Neural cell (in vitro differentiated cells): Measurements from ENCODE around the gene G6PC3. TPM values are rescaled to one million over a fixed set of nuclear protein-coding genes. Genes with fewer than 3 reads are reported as not detected.

ENCODE experiments used
- H2AFZ ChIP-seq: fragments of 200-600, 300-800 bp; sonication (generic), shearing (Covaris generic); 2 replicates; pipeline ENCODE4 v1.6.0; 2014; ENCODE audit warnings: low read depth, mild to moderate bottlenecking, antibody characterized with exemption, low read length, moderate library complexity
- H3F3A ChIP-seq: fragments of 200-600 bp; shearing (Covaris generic); 2 replicates; pipeline ENCODE4 v1.6.1; 2016; ENCODE audit warnings: mild to moderate bottlenecking, moderate library complexity, mixed read lengths, antibody characterized with exemption, low read length; ENCODE audit not compliant: insufficient read depth, poor library complexity, severe bottlenecking
- H3K27ac ChIP-seq: fragments of 200-600, 300-800 bp; sonication (generic), shearing (Covaris generic); 2 replicates; pipeline ENCODE4 v1.5.1; 2014; ENCODE audit warnings: mild to moderate bottlenecking, low read length, moderate library complexity
- H3K27me3 ChIP-seq: fragments of 300-800, 200-600 bp; sonication (generic), shearing (Covaris generic); 2 replicates; pipeline ENCODE4 v1.6.0; 2014; ENCODE audit warnings: mild to moderate bottlenecking, low read depth, low read length, moderate library complexity; ENCODE audit not compliant: insufficient read depth
- H3K36me3 ChIP-seq: fragments of 300-800, 200-600 bp; sonication (generic), shearing (Covaris generic); 2 replicates; pipeline ENCODE4 v1.5.1; 2014; ENCODE audit warnings: mild to moderate bottlenecking, antibody characterized with exemption, low read length, moderate library complexity; ENCODE audit not compliant: insufficient read depth
- H3K4me2 ChIP-seq: fragments of 300-800, 200-600 bp; sonication (generic), shearing (Covaris generic); 2 replicates; pipeline ENCODE4 v1.6.0; 2014; ENCODE audit warnings: mild to moderate bottlenecking, low read length
- H3K4me3 ChIP-seq: fragments of 300-800, 200-600 bp; sonication (generic), shearing (Covaris generic); 2 replicates; pipeline ENCODE4 v1.5.1; 2014; ENCODE audit warnings: mild to moderate bottlenecking, low read length, moderate library complexity
- H3K79me2 ChIP-seq: fragments of 200-600 bp; shearing (Covaris generic); replicated peaks from 2 replicates; pipeline ENCODE4 v1.6.0; 2014; ENCODE audit warnings: mild to moderate bottlenecking, low read length, moderate library complexity; ENCODE audit not compliant: insufficient read depth
- H3K9ac ChIP-seq: fragments of 300-800, 200-600 bp; sonication (generic), shearing (Covaris generic); 2 replicates; pipeline ENCODE4 v1.6.1; 2016; ENCODE audit warnings: mild to moderate bottlenecking, low read length, mixed read lengths
- H3K9me2 ChIP-seq: fragments of 200-600 bp; shearing (Covaris generic); 2 replicates; pipeline ENCODE4 v1.6.1; 2016; ENCODE audit warnings: mild to moderate bottlenecking, low read length, mixed read lengths; ENCODE audit not compliant: insufficient read depth
- H3K9me3 ChIP-seq: fragments of 200-600, 300-800 bp; sonication (generic), shearing (Covaris generic); 2 replicates; pipeline ENCODE4 v1.6.1; 2016; ENCODE audit warnings: mild to moderate bottlenecking, mixed run types, low read length, moderate library complexity, mixed read lengths
- H4K20me1 ChIP-seq: fragments of 200-600 bp; shearing (Covaris generic); 2 replicates; pipeline ENCODE4 v1.6.1; 2016; ENCODE audit warnings: mild to moderate bottlenecking, mixed run types; ENCODE audit not compliant: insufficient read depth
- CTCF ChIP-seq: fragments of 450-650 bp; IDR thresholded peaks from 2 replicates; pipeline ENCODE4 v1.5.1; 2014; ENCODE audit warnings: antibody characterized with exemption, mild to moderate bottlenecking, moderate library complexity; ENCODE audit not compliant: poor library complexity, severe bottlenecking
- EP300 ChIP-seq: fragments of 450-650 bp; conservative IDR thresholded peaks from 2 replicates; pipeline ENCODE4 v1.6.1; 2014; ENCODE audit warnings: antibody characterized with exemption, mild to moderate bottlenecking, moderate library complexity; ENCODE audit not compliant: poor library complexity, severe bottlenecking
- EZH2 ChIP-seq: fragments of 200-600, 300-800 bp; shearing (Covaris generic), sonication (generic); IDR thresholded peaks from 2 replicates; pipeline ENCODE4 v1.6.1; 2014; ENCODE audit warnings: antibody characterized with exemption, low read length, borderline replicate concordance, mild to moderate bottlenecking; ENCODE audit not compliant: insufficient read depth, poor library complexity, severe bottlenecking
- MXI1 ChIP-seq: fragments of 450-650 bp; conservative IDR thresholded peaks from 2 replicates; pipeline ENCODE4 v1.6.1; 2014; ENCODE audit warnings: antibody characterized with exemption, mild to moderate bottlenecking; ENCODE audit not compliant: poor library complexity, severe bottlenecking
- POLR2AphosphoS5 ChIP-seq: IDR thresholded peaks from 2 replicates; pipeline ENCODE4 v1.6.1; 2012
- RAD21 ChIP-seq: fragments of 450-650 bp; conservative IDR thresholded peaks from 2 replicates; pipeline ENCODE4 v1.6.1; 2014; ENCODE audit warnings: antibody characterized with exemption, mild to moderate bottlenecking, moderate library complexity
- REST ChIP-seq: IDR thresholded peaks from 2 replicates; pipeline ENCODE4 v1.6.1; 2012; ENCODE audit warnings: borderline replicate concordance
- SMC3 ChIP-seq: fragments of 450-650 bp; conservative IDR thresholded peaks from 2 replicates; pipeline ENCODE4 v1.6.1; 2014; ENCODE audit warnings: antibody characterized with exemption, mild to moderate bottlenecking, moderate library complexity; ENCODE audit not compliant: poor library complexity
- TAF1 ChIP-seq: IDR thresholded peaks from 2 replicates; pipeline ENCODE4 v1.6.1; 2012; ENCODE audit warnings: low read depth
- polyA plus RNA-seq: library from polyadenylated mRNA; depleted of rRNA; stranded (reverse); fragments of >200 nt; gene quantifications from 2 replicates; pipeline ENCODE4 v1.2.3, GENCODE V29; 2014

G6PC3 gene
- polyA plus RNA-seq, 1 donor from 2014 or later, result 10.8 TPM

- H4K20me1 ChIP-seq, result no peaks in the 10 kb centered on the region
- H3K79me2 ChIP-seq, result peaks cover 55% of the 10 kb centered on the region
- no peak for TF ChIP-seq TAF1
- no peak for TF ChIP-seq EZH2
- no peak overlapping the region for H3K27ac ChIP-seq
- no peak overlapping the region for H2AFZ ChIP-seq
- no peaks in the 10 kb centered on the region for H3F3A ChIP-seq
- H3K9ac ChIP-seq, result no peak overlapping the region
- H3K27me3 ChIP-seq, result no peaks in the 10 kb centered on the region
- H3K9me2 ChIP-seq, result no peaks in the 10 kb centered on the region
- no peaks in the 10 kb centered on the region for H3K36me3 ChIP-seq
- H3K4me3 ChIP-seq, result no peak overlapping the region
- H3K9me3 ChIP-seq, result no peaks in the 10 kb centered on the region
- H3K4me2 ChIP-seq, result no peak overlapping the region
Measured at GRCh38 chr17:44061446-44061845, 9.1 kb upstream of the G6PC3 start.

GRCh38 chr17:44062871-44063270, 7.7 kb upstream of the G6PC3 start:
- no peak overlapping the region for H3K4me3 ChIP-seq
- H3K9me3 ChIP-seq, result no peaks in the 10 kb centered on the region
- no peak for TF ChIP-seq POLR2AphosphoS5
- TF ChIP-seq EP300, result no peak
- no peak for TF ChIP-seq MXI1
- no peak for TF ChIP-seq SMC3
- no peak for TF ChIP-seq TAF1
- TF ChIP-seq EZH2, result no peak
- no peak for TF ChIP-seq RAD21
- H3K36me3 ChIP-seq, result no peaks in the 10 kb centered on the region
- no peaks in the 10 kb centered on the region for H3K27me3 ChIP-seq
- no peaks in the 10 kb centered on the region for H3K9me2 ChIP-seq
- no peaks in the 10 kb centered on the region for H4K20me1 ChIP-seq
- H3K79me2 ChIP-seq, result peaks cover 55% of the 10 kb centered on the region
- no peak overlapping the region for H2AFZ ChIP-seq
- no peak overlapping the region for H3K4me2 ChIP-seq
- H3K27ac ChIP-seq, result no peak overlapping the region
- no peaks in the 10 kb centered on the region for H3F3A ChIP-seq
- no peak overlapping the region for H3K9ac ChIP-seq

- peaks cover 55% of the 10 kb centered on the region for H3K79me2 ChIP-seq
- H3K9me3 ChIP-seq, result no peaks in the 10 kb centered on the region
- H2AFZ ChIP-seq, result no peak overlapping the region
- TF ChIP-seq MXI1 (no peak), REST (no peak), SMC3 (no peak), TAF1 (no peak), EZH2 (no peak), CTCF (no peak), RAD21 (no peak), EP300 (no peak), POLR2AphosphoS5 (no peak)
- H3K27ac ChIP-seq, result no peak overlapping the region
- H3K9ac ChIP-seq, result no peak overlapping the region
- H3K9me2 ChIP-seq, result no peaks in the 10 kb centered on the region
- no peak overlapping the region for H3K4me2 ChIP-seq
- H3F3A ChIP-seq, result no peaks in the 10 kb centered on the region
- H3K36me3 ChIP-seq, result no peaks in the 10 kb centered on the region
- no peak overlapping the region for H3K4me3 ChIP-seq
- H4K20me1 ChIP-seq, result no peaks in the 10 kb centered on the region
- H3K27me3 ChIP-seq, result no peaks in the 10 kb centered on the region
Measured at GRCh38 chr17:44063704-44064639, 6.6 kb upstream of the G6PC3 start.
